C4-2B (cell line): Measurements from ENCODE around the gene DNAJC21.
"Not testable (repeated sequence)": the region's sequence is repeated elsewhere in the genome, so short reads cannot be mapped to it uniquely, and the experiment has no call there.

Experiments
- CTCF ChIP-seq: fragments of 450-650 bp; conservative IDR thresholded peaks from 2 replicates; pipeline ENCODE4 v1.5.1; 2017; ENCODE audit warnings: mild to moderate bottlenecking
- ZFX ChIP-seq: fragments of 450-650 bp; IDR thresholded peaks from 2 replicates; pipeline ENCODE4 v1.6.1; 2017

- not testable (repeated sequence) for TF ChIP-seq CTCF, ZFX
Measured at GRCh38 chr5:34971655-34972054, 42.3 kb downstream of the DNAJC21 start.
